ENCODE results near the gene JARID2.
"Not testable (repeated sequence)": the region's sequence is repeated elsewhere in the genome, so short reads cannot be mapped to it uniquely, and the experiment has no call there.

JARID2 gene

DNA sequence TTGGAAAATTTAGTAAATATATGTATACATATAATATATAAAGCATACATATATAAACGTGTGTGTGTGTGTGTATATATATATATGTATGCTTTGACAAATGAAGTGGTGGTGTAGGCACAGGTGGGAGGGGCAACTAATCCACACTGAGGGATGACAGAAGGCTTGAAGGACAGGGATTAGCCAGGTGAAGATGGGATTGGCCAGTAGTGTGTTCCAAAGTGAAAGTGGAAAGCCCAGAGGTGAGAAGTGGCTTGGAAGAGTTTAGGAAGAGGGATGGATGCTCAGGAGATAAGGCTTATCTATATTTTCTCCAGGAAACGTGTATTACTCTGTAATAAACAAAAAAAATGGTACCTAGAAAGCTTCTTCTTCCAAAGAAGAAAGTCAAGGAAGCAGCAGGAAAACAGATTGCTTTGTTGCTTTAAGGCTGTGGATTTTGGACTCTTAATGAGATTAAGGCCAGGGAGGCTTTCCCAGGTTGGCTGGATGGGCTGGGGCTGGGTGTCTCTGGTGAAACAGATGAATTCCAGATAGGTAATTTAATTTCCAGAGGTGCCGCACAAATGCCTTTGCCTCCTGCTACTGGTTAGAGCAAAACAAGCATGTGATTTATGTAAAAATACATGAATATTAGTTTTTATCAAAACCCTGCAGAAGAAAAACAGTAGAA is 63.9 kb downstream of the JARID2 start:
- no peak for DNase-seq (ENCODE audit: low spot score)

DNA sequence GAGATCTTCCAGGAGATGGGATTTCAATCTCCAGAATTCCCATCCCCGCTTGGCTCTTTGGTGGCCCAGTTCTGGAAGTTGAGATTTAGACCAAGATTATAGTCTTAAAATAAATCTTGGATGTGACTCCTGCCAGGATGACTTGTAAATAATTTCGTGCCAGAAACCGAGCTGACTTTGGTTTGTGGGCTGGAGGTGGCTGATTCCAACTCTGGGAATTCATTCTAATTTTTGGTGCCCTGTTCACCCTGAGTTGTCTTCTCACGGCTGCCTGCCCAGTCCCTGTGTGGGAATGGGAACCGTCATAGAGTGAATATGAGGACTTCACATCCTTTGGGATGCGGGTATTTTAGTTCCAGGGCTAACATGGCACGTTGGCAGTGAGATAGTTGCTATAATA is 64.8 kb downstream of the JARID2 start:
- DNase-seq (ENCODE audit: low spot score) = no peak

DNA sequence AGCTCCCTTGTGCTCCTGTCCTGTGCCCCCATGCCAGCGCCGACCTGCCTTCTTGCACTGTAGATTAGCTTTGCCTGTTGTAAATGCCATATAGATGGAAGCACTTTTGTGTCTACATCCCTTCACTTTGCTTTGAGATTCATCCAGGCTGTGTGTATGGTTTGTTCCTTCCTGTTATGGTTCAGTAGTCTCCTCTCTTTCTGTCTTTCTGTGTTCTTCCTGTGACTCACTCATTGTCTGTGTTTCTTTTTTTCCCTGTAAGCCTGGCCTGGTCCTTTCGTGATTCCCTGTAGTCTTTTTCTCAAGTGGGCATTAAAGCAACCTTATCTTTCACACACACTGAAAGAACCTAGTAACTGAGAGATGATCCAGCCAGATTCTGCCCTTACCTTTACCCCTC is 66.6 kb downstream of the JARID2 start:
- DNase-seq (ENCODE audit: low spot score) = no peak

DNA sequence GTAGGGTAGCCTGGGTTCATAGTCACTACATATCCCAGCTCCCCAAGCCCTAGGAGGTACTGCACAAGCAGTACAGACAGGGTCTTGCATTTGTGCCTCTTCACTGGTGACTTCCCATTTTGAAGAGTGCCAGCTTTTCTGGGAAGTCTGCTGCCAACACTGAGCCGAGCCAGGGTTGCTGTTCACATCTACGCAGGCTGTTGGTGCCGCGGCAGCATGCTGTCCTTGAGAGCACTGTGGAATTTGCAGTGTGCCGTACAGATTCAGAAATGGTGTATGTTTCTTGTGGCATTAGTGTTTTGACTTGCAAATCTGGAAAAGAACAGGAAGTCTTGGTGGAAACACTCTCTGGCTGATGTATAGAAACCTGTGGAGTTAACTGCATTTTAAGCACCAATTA is 67.5 kb downstream of the JARID2 start:
- DNase-seq (ENCODE audit: low spot score) = peak; percentile 76

DNA sequence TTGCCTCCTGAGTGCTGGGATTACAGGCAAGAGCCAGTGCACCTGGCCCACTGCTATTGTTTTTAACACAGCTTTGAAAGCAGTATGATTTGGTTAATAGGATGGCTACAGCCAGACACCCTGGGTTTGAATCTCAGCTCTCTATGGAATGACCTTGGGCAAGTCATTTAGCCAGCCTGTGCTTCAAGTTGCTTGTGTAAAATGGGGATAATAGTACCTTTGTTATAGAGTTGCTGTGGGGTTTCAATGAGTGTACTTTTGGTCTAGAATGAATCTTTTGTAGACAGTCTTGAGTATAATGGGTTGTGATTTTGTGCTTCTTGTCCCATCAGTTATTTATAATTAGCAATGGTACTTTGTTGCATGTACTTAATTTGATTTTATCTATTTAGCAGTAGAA is 70.9 kb downstream of the JARID2 start:
- no peak for DNase-seq (ENCODE audit: low spot score)

DNA sequence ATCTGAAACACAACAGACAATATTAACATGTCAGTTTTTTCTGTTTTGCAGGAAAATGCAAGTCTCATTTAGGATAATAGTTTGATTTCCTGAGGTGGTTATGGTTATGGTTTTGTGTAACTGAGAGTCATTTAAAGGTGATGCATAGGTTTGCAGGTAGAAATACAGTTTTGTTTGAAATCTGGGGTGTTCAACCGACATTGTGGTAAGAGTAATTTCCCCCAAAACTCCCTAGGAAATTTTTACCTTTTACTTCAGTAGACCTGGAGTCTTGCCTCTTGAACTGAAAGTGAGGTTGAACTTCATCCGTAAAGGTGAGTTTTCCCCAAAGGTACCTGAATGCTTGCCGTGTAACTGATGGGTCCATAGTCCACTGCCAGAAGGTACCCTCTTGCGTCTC is 71.4 kb downstream of the JARID2 start:
- DNase-seq (ENCODE audit: low spot score) = no peak

DNA sequence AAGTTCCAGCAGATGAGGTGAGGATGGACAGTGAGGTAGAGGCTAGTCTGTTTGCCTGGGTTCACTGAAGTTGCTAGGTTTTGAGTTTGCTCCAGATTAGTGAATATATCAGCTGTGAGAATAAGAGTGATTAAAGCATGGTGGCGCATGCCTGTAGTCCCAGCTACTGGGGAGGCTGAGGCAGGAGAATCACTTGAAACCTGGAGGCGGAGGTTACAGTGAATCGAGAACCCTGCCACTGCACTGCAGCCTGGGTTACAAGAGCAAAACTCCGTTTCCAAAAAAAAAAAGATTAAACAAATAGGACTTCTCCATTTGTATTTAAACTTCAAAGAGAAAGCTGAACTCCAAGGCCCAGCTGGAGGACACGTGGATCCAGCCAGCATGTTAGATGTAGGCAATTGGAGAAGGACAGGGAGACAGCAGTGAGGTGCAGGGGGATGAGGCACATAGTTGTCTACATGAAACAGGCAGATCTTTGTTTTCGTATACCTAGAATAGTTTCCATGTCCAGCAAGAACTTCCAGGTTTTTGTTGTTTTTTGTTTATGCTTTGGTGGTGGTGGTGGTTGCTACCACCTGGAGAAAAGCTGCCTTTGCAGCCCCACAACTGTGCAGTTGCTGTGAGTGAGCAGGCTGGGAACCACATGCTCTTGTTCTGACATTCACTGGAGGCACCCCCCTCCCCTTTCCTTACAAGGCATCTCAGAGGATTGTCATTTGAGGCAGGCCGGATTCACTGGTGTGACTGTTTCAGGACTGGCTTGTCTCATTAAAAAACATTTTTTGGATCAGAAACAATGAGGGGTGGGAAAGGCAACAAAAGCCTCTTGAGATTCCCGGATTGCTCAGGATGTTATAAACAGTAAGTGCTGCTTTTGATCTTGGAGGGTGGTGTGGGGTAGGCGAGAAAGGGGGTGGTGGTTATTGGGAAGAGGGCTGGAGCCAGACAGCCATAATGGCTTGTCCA is 72.3 kb downstream of the JARID2 start:
- no peak for DNase-seq (ENCODE audit: low spot score)

DNA sequence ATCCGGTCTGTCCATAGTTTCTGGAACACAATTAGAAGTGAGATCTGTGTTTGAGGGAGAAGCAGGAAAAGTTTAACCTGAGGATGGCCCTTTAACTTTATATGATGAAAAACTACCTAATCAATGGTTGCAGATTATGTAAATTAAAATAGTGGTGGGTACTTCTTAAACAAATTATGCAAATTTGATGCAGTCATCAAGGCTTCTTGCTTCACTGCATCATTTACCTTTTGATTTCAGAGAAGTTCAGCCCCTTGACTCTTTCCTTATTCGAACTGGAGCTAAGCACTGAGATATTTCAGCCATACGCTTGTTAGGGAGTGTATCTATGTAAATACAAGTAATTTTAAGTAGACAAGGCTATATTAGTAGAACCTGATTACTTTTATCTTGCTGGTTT is 73.8 kb downstream of the JARID2 start:
- DNase-seq (ENCODE audit: low spot score) = no peak

DNA sequence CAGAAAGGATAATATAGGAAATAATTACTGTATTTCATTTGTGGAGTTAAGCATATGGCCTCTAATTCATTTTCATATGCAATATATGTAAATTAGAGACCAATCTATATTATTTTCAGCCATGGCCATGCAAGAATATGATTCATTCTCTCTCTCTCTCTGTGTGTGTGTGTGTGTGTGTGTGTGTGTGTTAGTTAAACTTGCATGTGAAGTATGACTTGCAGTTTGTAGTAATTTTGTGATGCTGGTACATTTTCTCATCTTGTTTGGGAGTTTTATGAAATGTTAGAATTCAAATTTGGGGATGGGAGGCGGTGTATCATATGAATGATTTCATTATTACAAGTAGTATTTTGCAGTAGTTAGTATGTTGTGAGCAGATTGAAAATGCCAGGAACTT is 74.8 kb downstream of the JARID2 start:
- no peak for DNase-seq (ENCODE audit: low spot score)

DNA sequence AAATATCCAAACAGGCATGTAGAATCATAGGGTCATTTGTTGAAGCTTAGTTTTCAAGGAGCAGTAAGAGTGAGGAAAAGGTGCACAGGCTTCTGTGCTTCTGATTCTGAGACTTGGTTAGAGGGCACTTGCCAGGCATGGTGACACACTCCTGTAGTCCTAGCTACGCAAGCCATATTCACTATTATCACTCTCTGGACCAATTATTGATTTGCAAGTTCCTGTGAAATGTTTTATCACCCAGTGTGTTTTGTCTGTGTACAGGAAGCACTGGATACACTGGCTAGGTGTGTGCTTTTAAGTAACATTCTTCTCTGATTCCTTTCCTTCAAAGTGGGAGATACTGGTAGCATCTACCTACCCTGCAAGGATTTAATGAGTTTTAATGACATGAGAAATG is 76.3 kb downstream of the JARID2 start:
- no peak for DNase-seq (ENCODE audit: low spot score)

DNA sequence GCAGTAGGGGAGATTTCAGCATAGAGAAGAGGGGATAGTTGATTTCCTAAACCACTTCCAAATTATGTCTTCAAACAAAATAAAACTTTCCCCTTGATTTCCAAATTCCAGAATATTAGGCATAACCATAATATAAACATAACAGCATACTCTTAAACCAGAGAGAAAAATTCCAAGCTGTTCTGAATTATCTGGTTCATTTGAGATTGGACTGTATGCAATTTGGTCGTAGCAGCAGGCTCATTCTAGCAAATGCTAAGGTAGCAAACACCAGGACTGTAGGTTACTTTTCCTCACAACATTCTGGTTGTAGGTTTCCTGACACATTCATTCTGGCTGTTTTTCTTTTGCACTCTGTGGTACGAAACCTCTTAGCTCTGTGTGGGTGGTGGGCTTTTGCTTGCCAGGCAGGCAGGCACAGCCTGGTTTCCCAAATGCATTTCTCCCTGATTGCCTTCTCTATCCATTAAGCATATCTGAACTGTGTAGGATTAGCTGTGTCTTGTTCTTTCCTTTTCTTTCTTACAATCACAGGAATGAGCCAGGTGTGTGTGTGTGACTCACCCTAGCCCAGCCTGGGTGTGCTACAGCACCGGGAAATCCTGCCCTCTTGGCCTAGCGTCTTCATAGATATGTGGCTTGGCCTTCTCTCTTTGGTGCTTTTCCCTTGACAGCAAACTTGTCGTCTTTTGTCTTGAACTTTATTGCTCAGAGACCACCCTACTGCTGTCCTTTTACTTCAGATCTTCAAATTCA is 77.1 kb downstream of the JARID2 start:
- no peak for DNase-seq (ENCODE audit: low spot score)

DNA sequence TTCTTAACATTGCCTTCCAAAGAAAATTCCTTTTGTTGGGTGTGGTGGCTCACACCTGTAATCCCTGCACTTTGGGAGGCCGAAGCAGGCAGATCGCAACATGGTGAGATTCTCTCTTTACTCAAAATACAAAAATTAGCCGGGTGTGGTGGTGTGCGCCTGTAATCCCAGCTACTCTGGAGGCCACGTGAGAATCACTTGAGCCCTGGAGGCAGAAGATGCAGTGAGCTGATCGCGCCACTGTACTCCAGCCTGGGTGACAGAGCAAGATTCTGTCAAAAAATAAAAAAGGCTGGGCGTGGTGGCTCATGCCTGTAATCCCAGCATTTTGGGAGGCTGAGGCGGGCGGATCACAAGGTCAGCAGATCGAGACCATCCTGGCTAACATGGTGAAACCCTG is 77.7 kb downstream of the JARID2 start:
- DNase-seq (ENCODE audit: low spot score) = not testable (repeated sequence)

DNA sequence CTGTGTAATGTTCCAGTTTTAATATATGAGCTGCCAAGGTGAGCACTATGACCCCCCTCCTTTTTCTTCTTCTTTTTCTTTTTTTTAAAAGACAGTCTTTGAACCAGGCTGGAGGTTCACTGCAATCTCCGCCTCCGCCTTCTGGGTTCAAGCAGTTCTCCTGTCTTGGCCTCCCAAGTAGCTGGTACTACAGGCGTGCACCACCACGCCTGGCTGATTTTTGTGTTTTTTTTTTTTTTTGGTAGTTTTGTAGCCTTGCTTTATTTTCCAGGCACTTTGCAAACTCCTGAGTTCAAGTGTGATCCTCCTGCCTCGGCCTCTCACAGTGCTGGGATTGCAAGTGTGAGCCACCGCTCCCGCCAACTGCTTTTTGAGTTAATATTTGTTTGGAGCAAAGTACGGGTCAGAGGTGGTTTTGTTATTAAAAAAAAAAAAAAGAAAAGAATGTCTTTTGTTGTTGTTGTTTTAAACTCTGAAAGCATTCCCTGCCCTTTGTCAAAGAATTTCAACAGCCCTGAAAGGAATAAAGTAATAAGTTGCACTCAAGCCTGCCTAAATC is 78.6 kb downstream of the JARID2 start:
- no peak for DNase-seq (ENCODE audit: low spot score)

DNA sequence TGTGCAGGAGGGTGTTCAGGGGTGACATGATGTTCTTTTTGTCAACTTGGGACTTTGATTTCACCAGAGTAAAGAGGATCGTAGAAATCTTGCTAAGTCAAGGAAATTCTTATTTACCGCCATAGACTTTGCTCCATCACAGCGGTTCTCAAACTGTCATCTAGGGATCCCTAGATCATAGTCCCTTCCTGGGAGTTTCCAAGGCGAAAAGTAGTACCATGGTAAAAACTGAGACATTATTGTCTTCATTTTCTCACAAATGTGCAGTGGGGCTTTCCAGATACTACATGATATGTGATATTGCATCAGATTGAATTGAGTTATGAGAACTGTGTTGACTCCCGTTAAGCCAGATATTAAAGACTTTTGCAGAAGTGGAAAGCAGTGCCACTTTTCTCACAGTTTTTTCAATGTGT is 79.7 kb downstream of the JARID2 start:
- no peak for DNase-seq (ENCODE audit: low spot score)

DNA sequence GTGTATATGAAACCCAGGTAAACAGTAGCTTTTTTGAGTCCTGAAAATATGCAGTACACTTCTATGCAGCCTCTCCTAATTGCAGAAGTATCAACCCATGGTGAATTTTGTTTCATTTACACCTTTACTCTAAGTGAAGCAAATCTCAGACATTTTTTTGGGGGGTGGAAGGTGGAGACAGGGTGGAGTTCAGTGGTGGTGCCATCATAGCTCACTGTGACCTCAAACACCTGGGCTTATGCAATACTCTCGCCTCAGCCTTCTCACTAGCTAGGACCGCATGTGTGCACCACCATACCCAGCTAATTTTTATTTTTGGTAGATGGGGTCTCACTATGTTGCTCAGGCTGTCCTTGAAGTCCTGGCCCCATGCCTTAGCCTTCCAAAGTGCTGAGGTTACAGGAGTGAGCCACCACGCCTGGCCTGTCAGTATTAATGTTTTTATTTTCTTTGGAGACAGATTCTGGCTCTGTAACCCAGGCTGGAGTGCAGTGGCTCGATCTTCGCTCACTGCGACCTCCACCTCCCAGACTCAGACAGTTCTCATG is 80.3 kb downstream of the JARID2 start:
- DNase-seq (ENCODE audit: low spot score) = no peak

DNA sequence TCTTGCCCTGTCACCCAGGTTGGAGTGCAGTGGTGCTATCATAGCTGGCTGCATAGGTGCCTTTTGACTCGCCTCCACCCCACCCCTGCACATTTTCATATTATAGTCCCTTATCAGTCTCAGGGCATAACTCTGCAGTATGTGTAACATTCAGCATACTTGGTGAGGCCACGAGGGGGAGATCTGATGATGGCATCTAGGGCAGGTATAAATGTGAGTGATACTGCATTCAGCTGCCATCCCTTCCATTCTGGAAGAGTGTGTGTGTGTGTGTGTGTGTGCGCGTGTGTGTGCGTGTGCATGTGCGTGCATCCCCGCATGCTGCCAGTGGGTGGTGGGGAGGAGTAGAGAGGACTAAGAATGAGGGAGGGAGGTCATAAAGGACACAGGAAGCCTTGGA is 81.4 kb downstream of the JARID2 start:
- DNase-seq (ENCODE audit: low spot score) = no peak

DNA sequence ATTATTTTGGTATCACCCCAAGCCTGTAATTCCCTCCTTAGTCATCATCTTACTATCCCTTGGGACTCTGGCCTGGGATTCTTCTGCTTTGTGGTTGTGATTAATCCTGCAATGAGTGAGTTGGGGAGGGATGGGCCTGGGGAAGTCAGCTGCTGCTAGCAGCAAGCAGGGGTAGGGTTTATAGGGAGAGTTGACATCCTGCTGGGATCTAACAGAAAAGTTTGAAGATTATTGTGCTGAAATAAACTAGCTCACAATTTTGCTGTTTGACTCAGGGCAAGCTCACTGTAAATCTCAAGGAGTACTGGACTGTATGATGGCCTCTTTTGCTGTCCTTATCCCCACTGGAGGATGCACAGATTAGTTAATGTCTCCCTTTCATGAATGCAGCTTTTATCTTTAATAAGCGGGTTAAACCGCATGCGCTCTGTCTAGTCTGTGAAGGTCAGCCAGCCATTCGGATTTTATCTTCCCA is 83.4 kb downstream of the JARID2 start:
- DNase-seq (ENCODE audit: low spot score) = peak; percentile 58

DNA sequence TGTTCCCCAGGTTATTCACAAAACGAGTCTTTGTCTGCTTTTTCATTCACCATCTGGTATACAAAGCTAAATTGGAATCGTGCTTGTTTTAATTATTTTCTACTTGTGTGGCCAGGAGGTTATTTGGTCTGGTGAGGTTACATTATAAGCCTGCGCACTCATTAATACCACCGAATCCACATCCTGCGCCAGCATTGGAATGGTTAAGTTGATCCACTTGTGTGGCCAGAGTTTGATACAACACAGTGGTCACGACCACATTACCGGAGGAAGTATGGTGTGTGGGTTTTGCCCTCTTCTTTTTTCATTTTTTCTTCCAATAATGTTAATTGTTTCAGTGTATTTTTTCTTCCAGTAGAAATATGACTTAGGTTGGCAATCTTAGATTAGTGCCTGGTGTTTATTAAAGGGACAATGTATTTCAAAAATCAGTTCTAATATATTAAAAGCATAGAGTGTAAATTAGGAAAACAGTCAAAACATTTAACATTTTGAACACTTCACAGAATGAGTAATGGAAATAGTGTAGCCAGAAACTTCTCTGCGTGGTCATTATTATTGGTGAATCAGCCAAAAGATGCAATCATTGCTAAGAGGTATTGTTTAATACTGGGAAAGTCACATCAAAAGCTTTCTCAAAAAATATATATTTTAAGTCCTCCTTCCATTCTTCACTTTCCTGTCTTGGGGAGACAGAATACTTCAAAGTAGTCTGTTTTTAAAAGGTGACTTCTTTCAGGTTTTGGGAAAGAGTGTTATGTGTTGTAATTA is 84.5 kb downstream of the JARID2 start:
- DNase-seq (ENCODE audit: low spot score) = no peak

DNA sequence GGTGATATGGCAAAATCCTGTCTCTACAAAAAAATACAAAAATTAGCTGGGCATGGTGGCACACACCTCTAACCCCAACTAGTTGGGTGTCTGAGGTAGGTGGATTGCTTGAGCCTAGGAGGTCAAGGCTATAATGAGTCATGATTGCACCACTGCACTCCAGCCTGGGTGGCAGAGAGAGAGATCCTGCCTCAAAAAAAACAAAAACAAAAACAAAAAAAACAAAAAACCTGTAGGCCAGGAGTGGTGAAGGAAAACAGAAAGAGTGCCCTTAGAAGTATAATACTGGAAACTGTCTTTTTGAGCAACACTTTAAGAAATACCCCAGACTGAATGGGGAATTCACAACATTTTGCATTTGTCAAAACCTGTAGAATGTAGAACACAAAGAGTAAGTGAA is 85.3 kb downstream of the JARID2 start:
- no peak for DNase-seq (ENCODE audit: low spot score)

DNA sequence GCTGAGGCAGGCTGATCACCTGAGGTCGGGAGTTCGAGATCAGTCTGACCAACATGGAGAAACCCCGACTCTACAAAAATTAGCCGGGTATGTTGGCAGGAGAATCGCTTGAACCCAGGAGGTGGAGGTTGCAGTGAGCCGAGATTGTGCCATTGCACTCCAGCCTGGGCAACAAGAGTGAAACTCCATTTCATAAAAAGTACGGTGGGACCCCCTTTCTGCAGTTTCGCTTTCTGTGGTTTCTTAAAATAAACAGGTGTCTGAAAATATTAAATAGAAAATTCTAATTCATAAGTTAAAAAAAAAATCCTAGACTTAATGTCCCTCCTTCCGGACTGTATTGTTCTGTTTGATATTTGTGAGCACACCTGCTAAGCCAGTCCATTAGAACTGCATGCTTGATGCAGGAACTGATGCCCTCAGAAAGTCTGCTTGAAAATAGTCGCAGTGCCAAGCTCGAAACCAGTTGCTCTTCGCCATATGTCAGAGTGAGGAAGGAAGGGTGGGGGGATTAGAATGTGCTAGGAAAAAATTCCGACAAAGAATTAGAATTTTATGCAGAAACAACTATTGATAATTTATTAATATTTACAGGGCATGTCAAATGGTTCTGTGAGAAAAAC is 85.9 kb downstream of the JARID2 start:
- no peak for DNase-seq (ENCODE audit: low spot score)

DNA sequence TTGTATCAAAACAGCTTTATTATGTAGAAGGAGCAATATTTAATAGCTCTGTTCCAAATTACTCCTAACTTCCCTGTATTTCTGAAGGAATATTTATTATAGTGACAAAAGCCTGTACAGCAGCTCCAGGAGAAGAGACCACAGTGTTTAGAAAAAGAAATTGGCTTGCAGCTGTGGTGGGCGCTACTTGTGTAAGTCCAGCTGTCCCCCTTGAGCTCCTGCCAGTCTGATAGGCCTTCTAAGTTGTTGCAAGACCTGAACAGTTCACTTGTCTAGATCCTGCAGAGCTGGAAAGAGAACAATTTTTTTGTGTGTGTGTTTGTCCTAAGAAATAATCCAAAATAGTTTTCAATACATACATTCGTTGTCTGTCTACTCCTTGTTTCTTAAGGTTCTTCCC is 86.6 kb downstream of the JARID2 start:
- no peak for DNase-seq (ENCODE audit: low spot score)
